NCI-H82 treated with DMSO at 0.1 percent for 48 hours (cell line): Measurements from ENCODE around the gene PLOD3.
"Not testable (repeated sequence)": the region's sequence is repeated elsewhere in the genome, so short reads cannot be mapped to it uniquely, and the experiment has no call there.

Experiments used
- DNase-seq: peaks from one replicate; lab custom pipeline; 2025; ENCODE audit not compliant: unreplicated experiment; lab: John Stamatoyannopoulos, UW

The PLOD3 gene, protein sequence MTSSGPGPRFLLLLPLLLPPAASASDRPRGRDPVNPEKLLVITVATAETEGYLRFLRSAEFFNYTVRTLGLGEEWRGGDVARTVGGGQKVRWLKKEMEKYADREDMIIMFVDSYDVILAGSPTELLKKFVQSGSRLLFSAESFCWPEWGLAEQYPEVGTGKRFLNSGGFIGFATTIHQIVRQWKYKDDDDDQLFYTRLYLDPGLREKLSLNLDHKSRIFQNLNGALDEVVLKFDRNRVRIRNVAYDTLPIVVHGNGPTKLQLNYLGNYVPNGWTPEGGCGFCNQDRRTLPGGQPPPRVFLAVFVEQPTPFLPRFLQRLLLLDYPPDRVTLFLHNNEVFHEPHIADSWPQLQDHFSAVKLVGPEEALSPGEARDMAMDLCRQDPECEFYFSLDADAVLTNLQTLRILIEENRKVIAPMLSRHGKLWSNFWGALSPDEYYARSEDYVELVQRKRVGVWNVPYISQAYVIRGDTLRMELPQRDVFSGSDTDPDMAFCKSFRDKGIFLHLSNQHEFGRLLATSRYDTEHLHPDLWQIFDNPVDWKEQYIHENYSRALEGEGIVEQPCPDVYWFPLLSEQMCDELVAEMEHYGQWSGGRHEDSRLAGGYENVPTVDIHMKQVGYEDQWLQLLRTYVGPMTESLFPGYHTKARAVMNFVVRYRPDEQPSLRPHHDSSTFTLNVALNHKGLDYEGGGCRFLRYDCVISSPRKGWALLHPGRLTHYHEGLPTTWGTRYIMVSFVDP

DNA sequence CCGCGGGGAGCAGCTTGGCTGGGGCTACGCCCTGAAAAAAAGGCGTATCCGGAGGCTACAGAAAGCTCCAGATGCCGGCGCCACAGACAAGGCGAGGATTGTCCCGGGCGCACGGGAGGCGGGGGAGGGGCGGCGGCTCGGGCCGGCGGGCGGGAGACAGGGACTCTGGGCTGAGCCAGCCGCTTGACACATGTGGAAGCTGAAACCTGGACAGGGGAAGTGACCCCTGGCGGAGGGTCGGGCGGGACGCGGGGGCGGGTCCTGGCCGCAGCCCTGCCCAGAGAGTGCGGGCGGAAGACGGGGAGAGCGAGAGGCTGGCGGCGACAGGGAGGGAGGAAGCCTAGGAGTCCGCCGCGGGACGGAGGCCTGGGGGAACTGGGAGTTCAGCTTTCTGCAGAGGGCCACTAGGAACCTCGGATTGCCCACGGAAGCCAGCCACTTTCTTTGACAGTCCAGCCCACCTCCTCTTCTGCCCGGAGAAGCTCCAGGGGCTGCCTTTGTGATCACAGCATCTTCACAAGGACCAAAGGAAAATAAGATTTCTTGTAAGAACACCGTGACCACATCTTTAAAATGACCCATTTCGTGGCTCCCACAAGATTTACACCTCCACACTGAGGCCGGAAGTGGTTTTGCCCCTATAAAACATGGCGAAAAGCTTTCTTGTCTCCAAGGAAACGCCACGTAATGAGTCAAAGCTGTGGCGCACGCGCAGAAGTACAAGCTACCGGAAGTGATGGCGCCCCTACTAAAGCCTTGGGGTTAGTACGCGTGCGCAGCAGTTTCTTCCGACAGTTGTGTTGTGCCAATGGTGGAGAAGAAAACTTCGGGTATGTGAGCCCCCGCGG lies at the start of gene PLOD3, which contains the start of gene ZNHIT1:
PLOD3 (minus strand) TSS at position 194 of the 848 bp plus-strand sequence. CDS start 307 bp downstream, outside the sequence.
ZNHIT1 (plus strand) TSS at position 778 of the 848 bp plus-strand sequence; CDS start at position 809, 31 bp downstream.
- peak; percentile 97 for DNase-seq

DNA sequence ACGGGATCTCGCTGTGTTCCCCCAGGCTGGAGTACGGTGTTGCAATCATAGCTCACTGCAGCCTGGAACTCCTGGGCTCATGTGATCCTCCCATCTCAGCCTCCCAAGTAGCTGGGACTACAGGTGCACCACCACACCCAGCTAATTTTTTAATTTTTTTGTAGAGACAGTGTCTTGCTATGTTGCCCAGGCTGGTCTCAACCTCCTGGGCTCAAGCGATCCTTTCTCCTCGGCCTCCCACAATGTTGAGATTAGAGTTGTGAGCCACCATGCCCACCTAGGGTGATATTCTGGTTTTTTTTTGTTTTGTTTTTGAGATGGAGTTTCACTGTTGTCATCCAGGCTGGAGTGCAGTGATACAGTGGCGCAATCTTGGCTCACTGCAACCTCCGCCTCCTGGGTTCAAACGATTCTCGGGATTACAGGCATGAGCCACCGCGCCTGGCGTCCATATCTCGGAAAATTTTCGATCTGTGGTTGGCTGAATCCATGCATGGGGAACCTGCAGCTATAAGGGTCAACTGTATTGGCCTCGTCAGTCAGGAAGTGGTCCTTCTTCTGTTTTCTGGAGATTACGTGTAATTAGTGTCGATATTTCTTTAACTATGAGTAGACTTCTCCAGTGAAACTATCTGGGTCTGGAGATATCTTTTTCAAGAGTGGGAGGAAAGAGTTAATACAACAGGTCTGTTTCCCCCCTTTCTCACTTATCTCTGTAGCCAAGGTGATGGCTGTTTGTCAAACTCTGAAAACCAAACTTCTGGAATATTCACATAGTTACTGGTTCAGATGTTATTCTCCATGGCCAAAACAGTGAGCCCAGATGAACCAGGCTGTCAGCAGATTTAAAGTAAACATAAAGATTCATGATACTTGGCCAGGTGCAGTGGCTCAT lies 48.5 kb upstream of the PLOD3 start:
- DNase-seq, result no peak

DNA sequence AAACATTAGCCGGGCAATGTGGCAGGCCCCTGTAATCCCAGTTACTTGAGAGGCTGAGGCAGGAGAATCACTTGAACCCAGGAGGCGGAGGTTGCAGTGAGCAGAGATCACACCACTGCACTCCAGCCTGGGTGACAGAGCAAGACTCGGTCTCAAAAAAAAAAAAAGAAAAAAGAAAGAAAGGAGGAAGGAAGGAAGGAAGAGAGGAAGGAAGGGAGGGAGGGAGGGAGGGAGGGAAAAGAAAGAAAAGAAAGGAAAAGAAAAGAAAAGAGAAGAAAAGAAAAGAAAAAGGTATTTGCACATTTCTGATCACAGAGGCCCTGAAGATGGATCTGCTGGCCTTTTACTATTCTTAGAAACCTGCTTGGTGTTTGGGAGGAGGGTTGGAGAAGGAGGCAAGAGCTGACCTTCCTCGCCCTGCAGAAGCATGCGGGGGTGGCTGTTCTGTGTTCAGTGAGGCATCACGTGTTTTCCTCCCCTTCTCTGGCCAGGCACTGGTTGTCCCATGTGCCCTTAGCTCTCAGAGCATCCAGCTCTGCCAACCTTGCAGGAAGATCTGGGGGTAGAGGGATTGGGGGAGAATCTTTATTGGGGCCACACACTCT lies 46.8 kb upstream of the PLOD3 start:
- not testable (repeated sequence) for DNase-seq

DNA sequence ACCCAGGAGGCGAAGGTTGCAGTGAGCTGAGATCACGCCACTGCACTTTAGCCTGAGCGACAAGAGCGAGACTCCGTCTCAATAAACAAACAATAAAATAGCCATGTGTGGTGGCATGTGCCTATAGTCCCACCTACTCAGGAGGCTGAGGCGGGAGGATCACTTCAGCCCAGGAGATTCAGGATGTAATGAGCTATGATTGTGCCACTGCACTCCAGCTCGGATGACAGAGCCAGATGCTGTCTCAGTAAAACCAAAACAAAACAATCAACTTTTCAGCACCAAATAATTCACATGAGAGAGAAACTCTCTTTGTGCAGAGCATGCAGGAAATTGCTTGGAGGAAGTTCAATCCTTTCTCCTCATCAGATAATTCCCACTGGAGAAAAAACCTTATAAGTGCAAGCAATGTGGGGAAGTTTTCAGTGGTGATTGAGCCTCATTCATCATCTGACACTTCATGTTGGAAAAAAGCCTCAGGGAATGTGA lies 40.9 kb upstream of the PLOD3 start:
- DNase-seq, result no peak

DNA sequence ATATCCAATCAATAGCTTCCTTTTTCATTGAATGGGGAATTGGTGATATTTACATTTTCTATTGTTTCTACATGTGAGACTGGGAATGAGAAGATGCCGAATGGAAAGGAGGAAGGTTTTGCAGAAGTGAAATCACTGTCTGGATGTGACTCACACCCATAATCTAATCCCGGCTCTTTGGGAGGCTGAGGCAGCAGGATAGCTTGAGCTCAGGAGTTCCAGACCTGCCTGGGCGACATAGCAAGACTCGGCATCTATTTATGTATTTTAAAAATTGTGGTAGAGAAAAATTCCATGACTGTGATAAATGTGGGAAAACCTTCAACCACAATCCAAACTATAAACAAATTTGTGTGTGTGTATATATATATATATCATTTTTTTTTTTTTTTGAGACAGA lies 38.4 kb upstream of the PLOD3 start:
- no peak for DNase-seq

DNA sequence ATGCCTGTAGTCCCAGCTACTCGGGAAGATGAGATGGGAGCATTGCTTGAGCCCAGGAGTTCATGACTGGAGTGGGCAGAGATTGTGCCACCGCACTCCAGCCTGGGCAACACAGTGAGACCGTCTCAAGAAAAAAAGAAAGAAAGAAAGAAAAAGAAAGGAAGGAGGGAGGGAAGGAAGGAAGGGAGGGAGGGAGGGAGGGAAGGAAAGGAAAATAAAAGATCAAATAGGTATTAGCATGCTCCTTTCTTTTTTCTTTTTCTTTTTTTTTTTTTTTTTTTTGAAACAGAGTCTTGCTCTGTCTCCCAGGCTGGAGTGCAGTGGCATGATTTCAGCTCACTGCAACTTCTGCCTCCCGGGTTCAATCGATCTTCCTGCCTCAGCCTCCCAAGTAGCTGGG lies 35.8 kb upstream of the PLOD3 start:
- DNase-seq, result not testable (repeated sequence)

DNA sequence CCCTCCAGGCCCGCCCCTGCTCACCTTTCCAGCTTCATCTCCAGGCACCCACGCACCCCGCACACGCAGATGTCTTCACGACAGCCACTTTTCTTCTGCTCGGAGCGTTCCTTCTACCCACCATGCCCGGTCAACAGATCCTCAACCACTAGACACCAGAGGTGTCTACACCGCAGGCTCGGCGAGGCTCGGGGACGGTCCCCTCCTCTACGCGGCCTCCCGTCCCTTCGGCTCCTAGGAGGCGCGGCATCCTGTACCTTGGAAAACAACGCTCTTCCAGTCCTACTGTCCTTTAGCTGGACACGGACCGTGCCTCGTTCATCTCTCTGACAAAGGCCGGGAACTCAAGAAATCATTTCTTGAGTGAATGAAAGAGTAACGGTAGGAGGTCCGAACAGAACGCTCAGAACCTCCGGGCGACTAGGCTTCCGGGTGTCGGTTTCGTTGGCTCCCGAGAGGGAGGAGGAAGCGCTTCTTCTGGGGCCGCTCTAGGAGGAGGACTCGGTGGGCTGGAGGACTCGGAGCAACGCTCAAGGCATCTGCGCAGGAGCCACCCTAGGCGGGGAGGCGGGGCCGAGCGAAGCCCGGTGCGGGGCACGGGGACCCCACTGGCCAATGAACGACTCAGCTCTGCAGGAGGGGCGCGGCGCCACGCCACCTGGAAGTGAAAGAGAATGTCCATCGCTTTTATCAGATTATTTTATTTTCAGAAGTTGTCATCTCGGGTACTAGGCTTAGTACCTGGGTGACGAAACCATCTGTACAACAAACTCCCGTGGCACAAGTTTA lies 34.7 kb upstream of the PLOD3 start:
- DNase-seq, result peak; percentile 82

DNA sequence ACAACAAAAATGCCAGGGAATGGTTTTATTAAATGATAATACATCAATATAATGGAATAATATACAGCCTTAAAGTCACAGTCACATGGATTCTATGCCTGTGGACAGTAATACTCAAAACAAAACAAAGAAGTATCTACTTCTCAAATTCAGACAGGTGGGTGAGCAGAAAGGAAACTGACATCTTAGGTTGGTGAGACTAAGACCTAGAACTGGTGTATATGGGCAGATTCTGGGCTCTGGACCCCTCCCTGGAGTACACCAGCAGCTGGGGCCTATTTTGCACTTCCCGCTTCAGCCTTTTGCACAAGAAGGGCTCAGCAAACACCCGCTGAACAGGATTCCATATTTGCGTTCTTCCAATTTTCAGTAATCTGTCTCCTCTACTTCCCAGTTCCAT lies 32.9 kb upstream of the PLOD3 start:
- no peak for DNase-seq

DNA sequence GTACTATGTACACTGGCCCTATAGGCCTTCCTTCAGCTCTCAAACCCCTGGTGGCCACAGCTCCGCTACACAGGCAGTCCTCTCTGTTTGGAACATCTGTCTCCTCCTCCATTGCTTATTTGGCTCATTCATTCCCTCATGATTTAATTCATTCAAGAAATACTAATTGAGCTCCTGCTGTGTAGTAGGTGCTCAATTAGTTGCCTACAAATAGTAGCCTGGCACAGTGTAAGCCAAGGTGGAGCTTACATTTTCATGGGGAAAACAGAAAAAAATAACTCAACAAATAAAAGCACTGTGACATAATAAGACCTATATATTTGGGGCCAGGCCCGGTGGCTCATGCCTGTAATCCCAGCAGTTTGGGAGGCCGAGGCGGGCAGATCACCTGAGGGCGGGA lies 30.9 kb upstream of the PLOD3 start:
- no peak for DNase-seq

DNA sequence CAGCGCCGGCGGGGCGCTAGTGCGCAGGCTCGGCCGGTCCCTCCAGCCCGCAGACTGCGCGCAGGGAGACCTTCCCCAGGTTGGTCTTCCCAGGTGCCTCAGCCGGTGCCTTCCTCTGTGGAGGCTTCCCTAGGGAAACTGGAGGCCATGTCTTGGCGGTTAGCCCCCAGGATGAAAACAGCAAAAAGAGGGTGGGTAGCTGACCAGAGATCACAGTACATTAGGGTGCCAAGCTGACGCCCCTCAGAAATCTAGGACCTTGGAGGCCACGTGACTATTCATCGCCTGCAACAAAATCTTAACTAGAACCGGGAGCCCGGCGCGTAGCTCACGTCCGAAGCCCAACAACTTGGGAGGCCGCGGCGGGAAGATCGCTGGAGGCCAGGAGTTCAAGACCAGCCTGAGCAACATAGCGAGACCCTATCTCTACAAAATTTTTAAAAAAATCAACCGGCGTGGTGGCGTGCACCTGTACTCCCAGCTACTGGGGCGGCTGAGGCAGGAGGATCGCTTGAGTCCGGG lies 27.8 kb upstream of the PLOD3 start:
- DNase-seq, result no peak

DNA sequence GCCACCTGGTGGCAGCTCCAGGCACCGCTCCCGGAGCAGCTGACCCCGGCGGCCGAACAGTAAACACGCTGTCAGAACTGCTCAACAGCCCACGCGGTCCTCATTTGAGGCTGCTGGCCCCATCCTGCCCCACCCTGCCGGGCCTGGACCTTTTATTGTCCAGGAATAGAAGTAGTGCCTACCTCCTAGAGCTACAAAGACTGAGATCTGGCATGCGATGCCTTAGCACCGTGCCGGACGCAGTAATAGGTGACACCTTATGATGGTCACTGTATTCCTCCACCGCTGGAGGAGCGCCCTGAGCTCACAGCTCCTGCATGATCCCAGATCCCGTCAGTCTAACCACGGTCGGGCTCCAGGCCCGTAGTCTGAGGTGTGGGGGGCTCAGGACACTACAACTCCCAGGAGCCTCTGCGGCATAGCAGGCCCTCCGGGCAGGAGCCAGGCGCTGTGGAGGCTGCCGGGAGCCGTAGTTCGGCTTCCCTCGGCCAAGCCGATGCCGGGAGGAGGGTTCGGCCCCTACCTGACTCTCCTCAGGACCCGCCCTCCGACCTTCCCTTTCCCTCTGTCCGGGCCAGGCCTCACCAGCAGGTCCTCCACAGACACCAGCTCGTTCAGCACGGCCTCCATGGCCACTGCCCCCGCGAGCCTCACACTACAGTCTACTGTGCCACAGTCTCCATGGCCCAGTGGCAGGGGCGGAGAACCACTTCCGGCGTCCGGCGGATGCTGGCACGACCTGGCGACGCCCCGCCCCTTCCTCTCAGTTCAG lies 27.2 kb upstream of the PLOD3 start, which contains the start of gene FIS1:
FIS1 (minus strand) TSS at position 707 of the 772 bp plus-strand sequence; CDS start at position 630, 77 bp downstream.
- peak; percentile 73 for DNase-seq

DNA sequence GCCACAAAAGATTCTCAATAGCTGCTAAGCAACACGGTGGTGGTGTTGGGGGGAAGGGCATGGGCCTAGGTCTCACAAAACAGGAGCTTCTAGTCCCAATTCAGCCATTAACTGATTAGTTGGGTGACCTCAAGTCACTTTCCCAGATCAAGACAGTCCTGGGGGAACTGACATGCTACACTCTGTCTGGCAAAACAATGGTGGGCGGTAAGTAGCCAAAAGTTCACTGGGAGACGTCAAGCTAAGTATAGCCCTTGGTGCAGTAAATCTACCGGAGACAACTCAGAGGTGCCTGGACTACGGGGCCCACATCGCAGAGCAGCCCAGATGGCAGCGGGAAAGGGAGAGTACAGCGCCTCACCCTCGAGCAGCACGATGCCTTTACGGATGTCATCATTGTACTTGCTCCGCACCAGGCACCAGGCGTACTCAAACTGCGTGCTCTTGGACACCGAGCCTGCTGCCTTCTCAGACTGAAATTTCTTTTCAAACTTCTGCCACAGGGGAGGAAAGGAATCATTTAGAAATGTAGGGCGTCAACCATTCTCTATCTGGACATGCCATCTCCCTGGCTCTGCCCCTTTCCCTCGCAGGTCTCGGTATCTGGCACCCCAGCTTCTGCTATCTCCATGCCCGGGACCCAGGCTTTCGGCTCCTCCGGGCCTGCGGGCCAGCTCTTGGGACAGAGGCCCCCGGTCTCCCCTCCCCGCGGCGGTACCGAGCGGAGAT lies 26.4 kb upstream of the PLOD3 start:
- DNase-seq, result no peak

DNA sequence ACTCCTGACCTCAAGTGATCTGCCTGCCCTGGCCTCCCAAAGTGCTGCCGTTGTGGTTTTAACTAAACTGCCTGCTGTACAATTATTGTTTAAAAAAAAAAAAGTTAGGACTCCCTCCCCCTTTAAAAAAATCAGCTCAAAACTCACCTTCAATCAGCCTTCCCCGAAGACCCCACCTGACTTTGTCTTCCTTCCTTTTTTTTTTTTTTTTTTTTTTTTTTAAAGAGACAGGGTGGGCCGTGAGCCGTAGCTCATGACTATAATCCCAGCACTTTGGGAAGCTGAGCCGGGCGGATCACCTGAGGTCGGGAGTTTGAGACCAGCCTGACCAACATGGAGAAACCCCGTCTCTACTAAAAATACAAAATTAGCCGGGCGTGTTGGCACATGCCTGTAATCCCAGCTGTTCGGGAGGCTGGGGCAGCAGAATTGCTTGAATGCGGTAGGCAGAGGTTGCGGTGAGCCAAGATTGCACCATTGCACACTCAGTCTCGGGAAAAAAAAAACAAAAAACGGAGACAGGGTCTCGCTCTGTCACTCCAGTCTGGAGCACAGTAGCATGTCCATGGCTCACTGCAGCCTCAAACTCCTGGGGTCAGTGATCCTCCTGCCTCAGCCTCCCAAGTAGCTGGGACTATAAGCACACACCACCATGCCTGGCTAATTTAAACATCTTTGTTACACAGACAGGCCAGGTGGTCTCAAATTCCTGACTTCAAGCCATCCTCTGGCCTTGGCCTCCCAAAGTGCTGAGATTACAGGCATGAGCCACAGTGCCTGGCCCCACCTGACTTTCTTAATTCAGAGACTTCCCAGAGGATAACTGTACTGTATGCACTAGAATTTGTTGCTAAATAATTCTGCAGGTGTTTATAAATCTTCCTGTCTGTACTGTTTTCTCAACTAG lies 24.3 kb upstream of the PLOD3 start:
- no peak for DNase-seq

DNA sequence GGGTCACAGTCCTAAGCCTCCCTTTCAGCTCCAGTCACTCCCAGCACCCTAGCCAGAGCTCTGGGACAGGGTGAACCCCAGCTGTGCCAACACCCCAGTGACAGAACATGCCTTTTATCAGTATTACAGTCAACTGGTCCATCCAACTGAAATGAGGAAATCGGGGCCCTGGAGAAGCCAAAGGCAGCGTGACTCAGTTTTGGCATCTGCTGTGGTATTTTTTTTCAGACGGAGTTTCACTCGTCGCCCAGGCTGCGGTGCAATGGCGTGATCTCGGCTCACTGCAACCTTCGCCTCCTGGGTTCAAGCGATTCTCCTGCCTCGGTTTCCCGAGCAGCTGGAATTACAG lies 23.6 kb upstream of the PLOD3 start:
- DNase-seq, result no peak

DNA sequence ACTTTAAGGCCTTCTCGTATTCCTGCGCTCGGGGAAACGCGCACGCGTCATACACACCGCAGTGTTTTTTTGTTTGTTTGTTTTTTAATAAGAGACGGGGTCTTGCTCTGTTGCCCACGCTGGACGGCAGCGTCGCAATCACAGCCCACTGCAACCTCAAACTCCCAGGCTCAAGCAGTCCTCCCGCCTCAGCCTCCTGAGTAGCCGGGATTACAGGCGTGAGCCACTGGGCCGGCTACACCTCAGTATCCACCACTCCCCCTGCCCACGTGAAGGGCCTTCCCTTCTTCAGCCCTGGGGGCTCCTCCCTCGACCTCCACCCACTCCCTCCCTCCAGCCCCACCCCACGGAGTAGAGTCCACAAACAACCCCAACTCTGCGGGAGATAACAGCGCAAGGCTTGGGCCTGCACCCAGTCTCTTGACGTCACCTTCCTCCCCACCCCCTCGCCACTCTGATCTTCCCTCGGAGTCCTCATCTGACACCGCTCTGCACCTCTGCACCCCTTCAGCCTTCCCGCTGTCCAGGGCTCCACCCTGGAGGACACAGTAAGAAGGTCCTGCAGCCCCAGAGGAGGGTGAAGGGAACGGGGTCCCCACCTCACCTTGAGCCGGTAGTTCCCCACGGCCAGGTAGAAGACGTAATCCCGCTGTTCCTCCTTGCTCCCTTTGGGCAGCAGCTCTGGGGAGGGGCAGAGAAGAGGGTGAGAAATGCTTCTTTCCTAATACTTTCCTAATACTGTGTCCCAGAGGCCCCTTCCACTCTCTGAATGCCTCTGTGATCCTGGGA lies 23.0 kb upstream of the PLOD3 start:
- DNase-seq, result no peak

DNA sequence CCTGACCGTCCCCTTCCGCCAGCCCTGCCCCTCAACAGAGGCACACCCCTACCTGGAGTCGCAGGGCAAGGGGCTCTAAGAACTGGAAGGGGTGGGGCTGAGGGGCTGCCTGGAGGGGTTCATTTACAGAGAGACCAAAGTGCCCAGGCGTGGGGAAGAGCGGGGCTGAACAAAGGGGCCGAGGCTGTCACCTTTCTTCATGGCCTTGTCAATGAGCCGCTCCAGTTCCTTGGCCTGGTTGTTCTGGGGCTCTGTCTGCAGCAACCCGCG lies 22.5 kb upstream of the PLOD3 start:
- no peak for DNase-seq
